Right renal cortex interstitium (tissue), 3 donors: ENCODE data around the gene ARHGAP24. TPM values are rescaled to one million over a fixed set of nuclear protein-coding genes. Genes with fewer than 3 reads are reported as not detected.
A peak's percentile ranks its signal among the peaks of the same experiment; 100 is the strongest.
"Not testable (repeated sequence)": the region's sequence is repeated elsewhere in the genome, so short reads cannot be mapped to it uniquely, and the experiment has no call there.

Experiments
- DNase-seq, 3 donors: peaks; one replicate each; pipeline ENCODE4 v3.0.0-alpha.2; 2013; ENCODE audit warnings: low read depth in 3 of 3, low spot score in 2 of 3
- polyA plus RNA-seq, 3 donors: library from polyadenylated mRNA; unstranded; fragments of 120-200 nt; gene quantifications; one replicate each; pipeline ENCODE4 v1.2.1, GENCODE V29; 2013; ENCODE audit not compliant: insufficient read length in 3 of 3

Gene ARHGAP24
- polyA plus RNA-seq, 3 donors, result 130 to 142 (median 138) TPM

- DNase-seq, result no peak
These were observed 328.9 kb downstream of the ARHGAP24 start for GRCh38 chr4:85803856-85804255.

DNA sequence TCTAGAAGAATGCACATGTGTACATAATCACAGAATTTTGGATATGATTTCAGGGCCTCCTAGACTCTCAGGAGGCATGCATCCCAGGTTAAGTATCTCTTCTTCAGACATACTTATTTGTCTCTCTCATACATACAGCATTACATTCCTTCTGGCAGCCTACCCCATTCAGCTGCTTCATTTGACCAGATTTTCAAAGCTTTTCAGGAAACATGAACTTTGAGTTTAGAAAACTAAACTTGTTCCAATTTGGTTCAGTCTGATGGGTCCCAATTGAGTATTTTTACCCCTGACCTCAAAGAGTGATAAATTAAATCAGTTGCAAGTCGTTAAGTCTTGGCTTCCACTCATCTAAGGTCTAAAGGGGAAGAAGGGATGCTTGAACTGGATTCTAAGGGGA lies 330.9 kb downstream of the ARHGAP24 start:
- DNase-seq, result no peak

GRCh38 chr4:85806334-85806733 lies 331.4 kb downstream of the ARHGAP24 start:
- no peak for DNase-seq

- no peak for DNase-seq
These were observed 332.4 kb downstream of the ARHGAP24 start for GRCh38 chr4:85807247-85807950.

DNA sequence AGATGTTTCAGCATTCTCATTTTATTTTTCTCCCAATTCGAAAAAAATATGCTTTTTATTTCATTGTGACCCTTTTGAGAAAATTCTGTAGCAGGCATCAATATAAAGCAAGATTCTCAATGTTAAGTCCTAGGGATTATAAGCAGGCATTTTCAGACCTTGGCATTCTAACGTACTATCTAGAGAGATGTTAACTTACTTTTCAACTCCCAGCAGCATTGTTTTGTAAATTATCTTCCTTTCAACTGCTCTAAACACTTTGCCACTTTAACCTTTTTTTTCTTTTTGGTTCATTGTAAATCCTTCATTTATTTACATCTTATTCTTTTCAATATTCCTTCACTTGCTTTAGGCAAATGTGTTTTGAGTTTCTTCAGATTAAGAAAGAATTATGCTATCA lies 333.2 kb downstream of the ARHGAP24 start:
- no peak for DNase-seq

- DNase-seq, result no peak
These were observed 333.9 kb downstream of the ARHGAP24 start for GRCh38 chr4:85808864-85809263.

GRCh38 chr4:85812776-85813175 lies 337.8 kb downstream of the ARHGAP24 start:
- DNase-seq, result no peak

- DNase-seq, result no peak
These were observed 341.0 kb downstream of the ARHGAP24 start for GRCh38 chr4:85815796-85816459.

DNA sequence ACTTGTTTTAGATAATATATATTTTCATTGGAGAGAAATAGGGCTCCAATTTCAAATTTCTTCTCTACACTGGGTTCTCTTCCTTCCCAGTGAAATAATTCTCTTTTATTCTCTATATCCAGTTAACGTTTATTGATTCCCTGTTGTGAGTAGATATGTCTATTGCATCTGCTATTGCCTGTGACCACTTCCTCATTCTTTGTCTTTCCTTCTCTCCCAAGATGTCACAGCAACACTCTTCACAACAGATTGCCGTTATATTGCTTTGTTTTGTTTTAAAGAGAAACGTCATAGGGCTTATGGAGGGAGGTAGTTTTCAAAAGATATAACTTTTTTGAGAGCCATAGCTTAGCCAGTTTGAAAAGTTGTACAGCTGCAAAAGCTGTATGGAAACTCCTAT lies 343.8 kb downstream of the ARHGAP24 start:
- DNase-seq, result no peak

DNA sequence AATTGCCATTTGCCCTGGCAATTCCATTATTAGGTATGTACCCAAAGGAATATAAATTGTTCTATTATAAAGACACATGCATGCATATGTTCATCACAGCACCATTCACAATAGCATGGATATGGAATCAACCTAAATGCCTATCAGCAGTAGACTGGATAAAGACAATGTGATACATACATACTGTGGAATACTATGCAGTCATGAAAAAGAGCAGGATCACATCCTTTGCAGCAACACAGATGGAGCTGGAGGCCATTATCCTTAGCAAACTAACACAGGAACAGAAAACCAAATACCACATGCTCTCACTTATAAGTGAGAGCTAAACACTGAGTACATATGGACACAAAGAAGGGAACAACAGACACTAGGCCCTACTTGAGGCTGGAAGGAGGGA lies 345.2 kb downstream of the ARHGAP24 start:
- DNase-seq, result not testable (repeated sequence)

GRCh38 chr4:85821688-85822455 lies 346.9 kb downstream of the ARHGAP24 start:
- DNase-seq, result no peak

GRCh38 chr4:85823295-85823694 lies 348.3 kb downstream of the ARHGAP24 start:
- DNase-seq, result no peak

GRCh38 chr4:85824166-85824945 lies 349.4 kb downstream of the ARHGAP24 start:
- DNase-seq, result no peak

DNA sequence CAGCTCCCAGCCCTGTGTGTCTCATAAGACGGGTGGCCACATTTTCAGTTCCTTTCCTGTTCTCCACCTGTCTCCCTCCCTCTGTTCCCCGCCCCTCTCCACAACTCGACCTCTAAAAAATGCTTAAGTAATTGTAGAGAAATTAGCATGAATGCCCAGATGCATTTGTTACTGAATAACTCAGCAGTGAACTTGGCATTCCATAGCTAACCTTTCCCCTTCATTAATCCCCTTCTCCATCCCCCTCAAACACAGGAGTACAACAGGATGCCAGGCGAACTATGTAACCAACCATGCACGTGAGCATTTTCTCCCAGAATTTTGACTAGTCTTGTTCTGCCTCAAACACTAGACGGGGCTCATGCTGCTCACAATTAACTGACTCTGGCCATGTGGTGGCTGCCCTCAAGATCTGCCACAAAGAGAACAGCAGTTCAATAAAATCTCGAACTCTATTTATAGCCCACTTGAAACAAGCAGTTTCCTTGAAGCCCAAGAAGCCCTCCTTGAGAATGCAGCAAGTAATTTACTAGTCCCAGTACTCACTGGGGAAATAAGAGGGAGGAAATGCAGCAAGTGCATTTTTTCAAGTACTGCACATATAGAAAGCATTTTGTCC lies 351.2 kb downstream of the ARHGAP24 start:
- DNase-seq, result peak; percentile 80 to 85 (median 85)

GRCh38 chr4:85828027-85828890 lies 353.3 kb downstream of the ARHGAP24 start:
- no peak for DNase-seq

DNA sequence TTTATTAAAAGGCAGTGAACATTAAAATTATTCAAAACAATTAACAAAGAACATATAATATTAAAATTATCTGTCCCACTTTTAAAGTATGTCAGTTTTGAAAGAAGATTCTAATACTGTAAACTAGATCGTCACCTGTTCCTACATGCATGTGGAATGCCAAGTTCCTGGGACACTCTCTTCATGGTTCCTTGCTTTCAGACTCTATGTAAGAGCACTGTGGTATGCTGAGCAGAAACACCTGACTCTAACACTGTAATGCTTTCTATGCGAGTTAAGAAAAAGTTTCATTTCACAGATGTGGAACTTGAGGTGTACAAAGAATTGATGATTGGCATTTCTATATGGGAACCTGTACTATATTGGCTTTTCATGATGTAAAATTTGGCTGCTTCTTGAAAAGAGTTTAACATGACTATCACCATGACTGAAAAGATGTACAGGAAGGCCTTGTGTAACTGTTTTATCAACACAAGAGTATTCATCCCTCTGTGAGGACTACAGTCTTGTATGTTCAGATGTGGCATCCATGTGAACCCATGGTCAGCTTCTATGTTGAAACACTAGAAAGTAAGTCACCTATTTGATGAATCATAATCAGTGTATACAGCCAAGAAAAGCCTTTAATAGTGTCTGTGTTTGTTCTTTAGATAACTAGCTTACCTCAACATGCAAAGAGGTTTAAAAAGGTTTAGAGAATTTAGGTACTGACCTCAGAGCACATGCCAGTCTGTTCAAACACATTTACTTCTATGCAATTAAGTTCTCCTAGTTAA lies 354.5 kb downstream of the ARHGAP24 start:
- no peak for DNase-seq

GRCh38 chr4:85831647-85832046 lies 356.7 kb downstream of the ARHGAP24 start:
- DNase-seq, result no peak

GRCh38 chr4:85833302-85833701 lies 358.4 kb downstream of the ARHGAP24 start:
- no peak for DNase-seq

DNA sequence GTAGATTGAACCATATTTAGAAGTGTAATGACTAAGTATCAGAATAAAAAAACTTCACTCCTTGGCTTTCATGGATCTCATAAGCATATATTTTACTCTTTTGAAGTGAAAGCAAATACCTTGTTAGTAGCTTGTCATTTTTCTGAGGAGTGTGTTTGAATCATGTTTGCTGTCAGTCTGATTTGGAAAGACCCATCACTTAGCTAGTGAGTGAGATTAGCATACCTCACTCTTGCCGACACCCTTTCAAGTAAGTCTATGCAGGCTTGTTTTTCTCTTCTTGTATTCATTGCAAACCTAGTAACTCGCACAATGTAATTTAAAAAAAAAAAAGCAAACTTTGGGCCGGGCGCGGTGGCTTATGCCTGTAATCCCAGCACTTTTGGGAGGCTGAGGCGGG lies 360.0 kb downstream of the ARHGAP24 start:
- DNase-seq, result no peak
